ENCODE measurements around the gene ATXN7. TPM values are rescaled to one million over a fixed set of nuclear protein-coding genes. Genes with fewer than 3 reads are reported as not detected.

ATXN7 gene
- total and polyA plus RNA-seq, 2 experiments from 2014 or later: 3.0 to 14.4 TPM

GRCh38 chr3:63818282-63819150 lies 45.2 kb upstream of the ATXN7 start:
- TF ChIP-seq EZH2phosphoT487 (IDR thresholded peaks at IDR 0.05; ENCODE audit: low read depth, severe bottlenecking, unreplicated experiment) (no peak), CTCF (IDR thresholded peaks at IDR 0.05; ENCODE audit: poor library complexity) (peak; percentile 88), EZH2 (IDR thresholded peaks at IDR 0.05; ENCODE audit: borderline replicate concordance) (no peak)
- Histone ChIP-seq H3K27ac (no peak overlapping the region), H3K79me2 (no peaks in the 10 kb centered on the region), H3K4me1 (ENCODE audit: insufficient read depth) (no peaks in the 10 kb centered on the region), H3K4me3 (no peak overlapping the region), H3K36me3 (replicated peaks; ENCODE audit: insufficient read depth, low read depth) (no peaks in the 10 kb centered on the region), H2AFZ (no peak overlapping the region), H3K9me3 (ENCODE audit: low read depth) (no peaks in the 10 kb centered on the region), H4K20me1 (ENCODE audit: insufficient read depth, poor library complexity, severe bottlenecking) (no peaks in the 10 kb centered on the region), H3K9me2 (replicated peaks; ENCODE audit: insufficient read depth) (no peaks in the 10 kb centered on the region), H3K27me3 (no peaks in the 10 kb centered on the region), H3K4me2 (no peak overlapping the region)
- DNase-seq (ENCODE audit: low spot score): peak; percentile 83
- WGBS (ENCODE audit: low lambda C conversion rate, missing lambda C conversion rate): 42% methylated on average over 10 of the region's 10 CpGs

GRCh38 chr3:63819151-63819398 lies 44.6 kb upstream of the ATXN7 start, which contains the start of gene C3orf49:
Gene C3orf49 (plus strand): TSS chr3:63819299. CDS start chr3:63819472, 173 bp downstream.
- Histone ChIP-seq H3K4me2 (no peak within 1 kb of the TSS), H2AFZ (no peak within 1 kb of the TSS), H4K20me1 (ENCODE audit: insufficient read depth, poor library complexity, severe bottlenecking) (no peaks in the 10 kb centered on the region), H3K27me3 (no peaks in the 10 kb centered on the region), H3K4me3 (no peak within 1 kb of the TSS), H3K9me3 (ENCODE audit: low read depth) (no peaks in the 10 kb centered on the region), H3K27ac (no peak within 1 kb of the TSS), H3K79me2 (no peaks in the 10 kb centered on the region), H3K9me2 (replicated peaks; ENCODE audit: insufficient read depth) (no peaks in the 10 kb centered on the region), H3K4me1 (ENCODE audit: insufficient read depth) (no peaks in the 10 kb centered on the region), H3K36me3 (replicated peaks; ENCODE audit: insufficient read depth, low read depth) (no peaks in the 10 kb centered on the region)
- TF ChIP-seq EZH2 (IDR thresholded peaks at IDR 0.05; ENCODE audit: borderline replicate concordance) (no peak), CTCF (IDR thresholded peaks at IDR 0.05; ENCODE audit: poor library complexity) (no peak), EZH2phosphoT487 (IDR thresholded peaks at IDR 0.05; ENCODE audit: low read depth, severe bottlenecking, unreplicated experiment) (no peak)
- DNase-seq (ENCODE audit: low spot score): no peak
- WGBS (ENCODE audit: low lambda C conversion rate, missing lambda C conversion rate): 84% methylated on average over 1 of the region's 1 CpG

- Histone ChIP-seq H3K9me3 (ENCODE audit: low read depth) (no peaks in the 10 kb centered on the region), H3K27me3 (no peaks in the 10 kb centered on the region), H3K4me1 (ENCODE audit: insufficient read depth) (no peaks in the 10 kb centered on the region), H3K27ac (no peak overlapping the region), H2AFZ (no peak overlapping the region), H3K36me3 (replicated peaks; ENCODE audit: insufficient read depth, low read depth) (no peaks in the 10 kb centered on the region), H4K20me1 (ENCODE audit: insufficient read depth, poor library complexity, severe bottlenecking) (no peaks in the 10 kb centered on the region), H3K4me2 (no peak overlapping the region), H3K79me2 (no peaks in the 10 kb centered on the region), H3K4me3 (no peak overlapping the region), H3K9me2 (replicated peaks; ENCODE audit: insufficient read depth) (no peaks in the 10 kb centered on the region)
- DNase-seq (ENCODE audit: low spot score): no peak
- TF ChIP-seq EZH2 (IDR thresholded peaks at IDR 0.05; ENCODE audit: borderline replicate concordance) (no peak), CTCF (IDR thresholded peaks at IDR 0.05; ENCODE audit: poor library complexity) (no peak), EZH2phosphoT487 (IDR thresholded peaks at IDR 0.05; ENCODE audit: low read depth, severe bottlenecking, unreplicated experiment) (no peak)
- WGBS (ENCODE audit: low lambda C conversion rate, missing lambda C conversion rate): 80% methylated on average over 4 of the region's 4 CpGs
These were observed 39.4 kb upstream of the ATXN7 start for GRCh38 chr3:63824309-63824708.

Data from hepatocyte (in vitro differentiated cells).